ENCODE measurements around the gene PGC. TPM values are rescaled to one million over a fixed set of nuclear protein-coding genes. Genes with fewer than 3 reads are reported as not detected.

PGC gene
- total RNA-seq, 1 donor from 2014 or later: not detected

DNA sequence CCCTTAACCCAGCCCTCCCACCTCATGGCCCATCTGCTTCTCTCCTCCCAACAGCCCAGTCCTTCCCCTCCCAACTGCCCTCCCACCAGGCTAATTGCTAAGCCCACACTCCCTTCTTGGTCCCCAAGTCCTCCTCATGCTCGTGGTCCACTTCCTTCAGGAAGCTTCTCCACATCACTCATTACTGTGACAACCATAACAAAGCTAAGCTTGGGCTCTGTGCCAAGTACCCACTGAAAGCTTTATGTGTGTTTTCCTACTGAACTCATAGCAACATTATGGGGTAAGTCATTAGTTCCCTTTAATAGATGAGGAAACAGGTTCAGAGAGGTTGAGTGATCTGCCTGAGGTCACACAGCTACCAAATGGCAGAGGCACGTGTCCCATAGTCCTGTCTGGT lies 16.3 kb upstream of the PGC start:
- H3K9me3 Mint-ChIP-seq: no peaks in the 10 kb centered on the region
- CTCF ChIA-PET: no interaction called here
- intact Hi-C loops (cut with micrococcal nuclease): no loop called here
- no peak overlapping the region for H3K27ac Mint-ChIP-seq
- TF ChIP-seq, protein P1, sequence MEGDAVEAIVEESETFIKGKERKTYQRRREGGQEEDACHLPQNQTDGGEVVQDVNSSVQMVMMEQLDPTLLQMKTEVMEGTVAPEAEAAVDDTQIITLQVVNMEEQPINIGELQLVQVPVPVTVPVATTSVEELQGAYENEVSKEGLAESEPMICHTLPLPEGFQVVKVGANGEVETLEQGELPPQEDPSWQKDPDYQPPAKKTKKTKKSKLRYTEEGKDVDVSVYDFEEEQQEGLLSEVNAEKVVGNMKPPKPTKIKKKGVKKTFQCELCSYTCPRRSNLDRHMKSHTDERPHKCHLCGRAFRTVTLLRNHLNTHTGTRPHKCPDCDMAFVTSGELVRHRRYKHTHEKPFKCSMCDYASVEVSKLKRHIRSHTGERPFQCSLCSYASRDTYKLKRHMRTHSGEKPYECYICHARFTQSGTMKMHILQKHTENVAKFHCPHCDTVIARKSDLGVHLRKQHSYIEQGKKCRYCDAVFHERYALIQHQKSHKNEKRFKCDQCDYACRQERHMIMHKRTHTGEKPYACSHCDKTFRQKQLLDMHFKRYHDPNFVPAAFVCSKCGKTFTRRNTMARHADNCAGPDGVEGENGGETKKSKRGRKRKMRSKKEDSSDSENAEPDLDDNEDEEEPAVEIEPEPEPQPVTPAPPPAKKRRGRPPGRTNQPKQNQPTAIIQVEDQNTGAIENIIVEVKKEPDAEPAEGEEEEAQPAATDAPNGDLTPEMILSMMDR (IDR thresholded peaks at IDR 0.05): no peak
- DNase-seq: no peak
- H3K36me3 Mint-ChIP-seq (ENCODE audit: low read depth): no peaks in the 10 kb centered on the region
- no peak for ATAC-seq (ENCODE audit: low read depth)
- peaks cover 6% of the 10 kb centered on the region for H3K27me3 Mint-ChIP-seq
- POLR2A ChIA-PET: no interaction called here
- H3K4me3 Mint-ChIP-seq: no peak overlapping the region
- H3K4me1 Mint-ChIP-seq: no peaks in the 10 kb centered on the region

GRCh38 chr6:41759905-41760579 lies 12.8 kb upstream of the PGC start:
- ChIA-PET POLR2A (no interaction called here), CTCF (no interaction called here)
- Mint-ChIP-seq H3K4me1 (no peaks in the 10 kb centered on the region), H3K9me3 (no peaks in the 10 kb centered on the region), H3K27ac (no peak overlapping the region), H3K27me3 (peaks cover 8% of the 10 kb centered on the region), H3K4me3 (no peak overlapping the region), H3K36me3 (ENCODE audit: low read depth) (no peaks in the 10 kb centered on the region)
- ATAC-seq (ENCODE audit: low read depth) (no peak), DNase-seq (no peak)
- TF ChIP-seq, protein P1 (IDR thresholded peaks at IDR 0.05): no peak
- intact Hi-C loops (cut with micrococcal nuclease): no loop called here

DNA sequence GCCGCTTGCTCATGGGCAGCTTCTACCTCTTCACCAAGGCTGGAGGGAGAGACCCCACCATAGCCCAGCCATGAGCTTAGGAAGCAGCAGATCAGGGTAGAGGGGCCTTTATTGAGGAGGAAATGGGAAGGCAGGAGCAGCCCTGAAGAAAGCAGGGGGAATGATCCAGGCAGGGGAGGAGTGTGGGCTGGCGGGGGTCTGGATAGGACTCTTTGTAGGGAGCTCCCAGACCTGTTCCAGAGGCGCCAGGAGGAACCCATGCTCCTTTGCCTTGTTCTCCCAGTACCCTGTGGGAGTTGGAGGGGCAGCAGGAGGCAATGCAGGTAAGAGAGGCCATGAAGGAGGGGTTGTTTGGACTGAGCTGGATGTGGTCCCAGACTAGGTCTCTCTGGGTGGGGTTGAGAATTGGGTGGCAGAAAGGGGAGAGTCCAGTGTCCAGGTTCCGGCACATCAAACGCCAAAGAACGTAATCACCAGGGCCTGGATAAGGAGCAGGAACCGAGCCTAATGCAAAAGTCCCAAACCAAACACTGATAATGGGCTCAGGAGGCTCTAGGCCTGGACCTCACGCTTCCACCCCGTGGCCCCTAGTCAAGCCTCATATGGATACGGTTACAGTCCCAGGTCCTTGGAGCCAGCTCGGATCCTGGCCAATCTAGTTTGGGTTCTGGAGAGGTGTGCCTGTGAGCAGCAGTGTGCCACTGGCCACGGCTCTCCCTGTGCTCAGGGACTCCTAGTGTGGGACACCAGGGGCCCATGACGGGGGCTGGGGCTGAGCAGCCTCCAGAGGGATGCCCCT lies 12.1 kb upstream of the PGC start:
- no peaks in the 10 kb centered on the region for H3K4me1 Mint-ChIP-seq

DNA sequence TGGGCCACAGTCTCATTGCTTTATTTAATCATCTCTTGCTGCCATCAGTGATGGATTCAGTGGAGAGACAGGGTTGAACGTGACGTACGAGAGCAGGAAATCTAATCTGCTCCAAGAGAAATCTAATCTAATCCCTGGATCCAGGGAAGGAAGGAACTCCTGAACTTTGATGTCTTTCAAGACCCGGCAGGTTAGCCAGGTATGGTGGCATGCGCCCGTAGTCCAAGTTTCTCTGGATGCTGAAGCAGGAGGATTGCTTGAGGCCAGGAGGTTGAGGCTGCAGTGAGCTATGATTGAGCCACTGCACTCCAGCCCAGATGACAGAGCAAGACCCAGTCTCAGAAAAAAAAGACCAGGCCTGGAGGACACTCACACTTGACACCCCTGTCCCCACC lies 11.4 kb upstream of the PGC start:
- ATAC-seq (ENCODE audit: low read depth) (no peak), DNase-seq (no peak)
- CTCF ChIA-PET: no interaction called here
- intact Hi-C loops (cut with micrococcal nuclease): no loop called here
- Mint-ChIP-seq H3K27me3 (peaks cover 8% of the 10 kb centered on the region), H3K27ac (no peak overlapping the region), H3K4me1 (no peaks in the 10 kb centered on the region), H3K9me3 (no peaks in the 10 kb centered on the region), H3K36me3 (ENCODE audit: low read depth) (no peaks in the 10 kb centered on the region), H3K4me3 (no peak overlapping the region)
- POLR2A ChIA-PET: no interaction called here
- TF ChIP-seq, protein P1 (IDR thresholded peaks at IDR 0.05): no peak

More for the DNA sequence above, 12.1 kb upstream of the PGC start:
- TF ChIP-seq, protein P1 (IDR thresholded peaks at IDR 0.05): no peak
- intact Hi-C loops (cut with micrococcal nuclease): no loop called here
- H3K4me3 Mint-ChIP-seq: no peak overlapping the region
- no peak overlapping the region for H3K27ac Mint-ChIP-seq
- ChIA-PET POLR2A (no interaction called here), CTCF (no interaction called here)
- ATAC-seq (ENCODE audit: low read depth) (no peak), DNase-seq (no peak)
- no peaks in the 10 kb centered on the region for H3K36me3 Mint-ChIP-seq (ENCODE audit: low read depth)
- H3K27me3 Mint-ChIP-seq: peaks cover 8% of the 10 kb centered on the region
- H3K9me3 Mint-ChIP-seq: no peaks in the 10 kb centered on the region

DNA sequence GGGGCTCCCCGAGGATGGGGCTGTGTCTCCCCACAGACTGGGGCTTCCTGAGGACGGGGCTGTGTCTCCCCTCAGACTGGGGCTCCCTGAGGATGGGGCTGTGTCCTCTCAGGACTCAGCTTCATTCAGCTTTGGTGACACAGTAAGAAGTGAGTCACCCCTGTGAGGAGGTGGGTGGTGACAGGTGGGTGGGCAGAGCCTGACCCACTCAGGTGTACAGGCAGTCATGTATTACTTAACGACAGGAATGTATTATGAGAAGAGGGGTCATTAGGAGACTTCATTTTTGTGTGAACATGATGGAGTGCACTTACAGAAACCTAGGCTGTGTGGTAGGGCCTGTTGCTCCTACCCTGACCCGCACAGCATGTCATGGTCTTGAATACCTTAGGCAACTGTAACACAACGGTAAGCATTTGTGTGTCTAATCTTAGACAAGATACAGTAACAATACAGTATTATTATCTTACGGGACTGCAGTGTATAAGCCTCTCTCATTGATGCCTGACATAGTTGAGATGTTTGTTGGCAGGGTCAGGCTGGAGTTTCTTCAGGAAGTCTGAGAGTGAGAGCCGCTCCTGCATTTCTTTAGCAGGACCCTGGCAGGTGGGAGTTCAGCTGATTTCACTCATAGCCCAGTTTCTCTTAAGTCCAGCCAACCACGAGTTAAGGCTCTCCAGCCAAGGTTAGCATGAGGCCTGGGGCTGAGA lies 10.9 kb upstream of the PGC start:
- DNase-seq: no peak
- POLR2A ChIA-PET: interaction anchor here (0.8 kb wide), 1 partner anchor 10 kb away, joined by 4 read pairs; no protein-coding TSS in a partner anchor
- no peaks in the 10 kb centered on the region for H3K36me3 Mint-ChIP-seq (ENCODE audit: low read depth)
- no peak overlapping the region for H3K4me3 Mint-ChIP-seq
- no peaks in the 10 kb centered on the region for H3K4me1 Mint-ChIP-seq
- no peak overlapping the region for H3K27ac Mint-ChIP-seq
- intact Hi-C loops (cut with micrococcal nuclease): no loop called here
- CTCF ChIA-PET: no interaction called here
- no peaks in the 10 kb centered on the region for H3K9me3 Mint-ChIP-seq
- peaks cover 5% of the 10 kb centered on the region for H3K27me3 Mint-ChIP-seq
- TF ChIP-seq, protein P1 (IDR thresholded peaks at IDR 0.05): no peak
- ATAC-seq (ENCODE audit: low read depth): no peak
